Measurements from ENCODE around the gene FARS2.

FARS2 gene

DNA sequence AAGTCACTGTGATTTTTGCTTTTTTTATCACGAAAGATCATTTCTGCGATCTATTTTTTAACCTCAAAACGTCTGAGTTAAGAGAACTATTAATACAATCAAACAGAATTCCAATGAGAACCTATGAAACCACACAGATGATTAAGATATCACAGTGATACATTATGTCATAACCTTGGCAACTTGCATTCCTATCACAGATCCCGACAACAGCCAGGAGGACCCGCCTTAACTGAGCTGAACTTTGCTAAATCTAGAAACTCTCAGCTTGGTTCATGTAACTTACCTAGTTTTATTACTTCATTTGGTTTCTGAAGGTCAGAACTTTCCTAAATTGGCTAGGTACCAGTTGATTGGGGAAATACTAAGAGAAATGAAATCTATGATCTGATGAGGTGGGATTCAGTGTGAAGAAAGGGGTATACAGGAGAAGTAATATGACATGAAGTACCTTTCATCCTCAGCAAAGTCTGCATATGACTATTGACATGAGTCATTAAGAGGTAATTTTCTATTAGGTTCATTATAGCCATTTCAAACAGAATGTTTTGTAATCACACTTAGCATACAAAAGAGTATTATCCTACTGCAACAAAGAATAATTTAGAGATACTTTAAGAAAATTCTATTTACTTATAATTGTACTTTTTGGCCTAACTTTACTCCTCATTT is 11.7 kb upstream of the FARS2 start:
- DNase-seq (ENCODE audit: low read depth), result no peak

- no peak for DNase-seq (ENCODE audit: low read depth)
These were observed 10.9 kb upstream of the FARS2 start for GRCh38 chr6:5250451-5250850.

GRCh38 chr6:5250911-5251310 is 10.4 kb upstream of the FARS2 start:
- DNase-seq (ENCODE audit: low read depth), result no peak

DNA sequence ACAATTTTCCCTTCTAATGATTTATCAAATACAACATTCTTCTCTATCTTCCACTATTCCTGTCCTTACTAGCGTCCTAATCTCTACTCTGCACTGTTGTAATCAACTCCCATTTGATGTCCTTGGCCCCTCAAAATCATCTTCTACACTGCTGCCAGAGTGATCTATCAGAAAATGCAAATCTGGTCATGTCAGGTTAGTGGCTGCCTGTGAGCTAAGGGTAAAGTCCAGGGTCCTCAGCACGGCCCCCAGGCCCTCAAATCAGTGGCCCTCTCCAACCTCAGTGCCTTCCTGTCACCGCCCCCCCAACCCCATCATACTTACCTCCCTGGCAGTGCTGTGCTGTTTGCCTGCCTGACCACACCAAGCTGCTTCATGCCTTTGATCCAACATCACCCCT is 4.4 kb upstream of the FARS2 start:
- DNase-seq (ENCODE audit: low read depth), result no peak

DNA sequence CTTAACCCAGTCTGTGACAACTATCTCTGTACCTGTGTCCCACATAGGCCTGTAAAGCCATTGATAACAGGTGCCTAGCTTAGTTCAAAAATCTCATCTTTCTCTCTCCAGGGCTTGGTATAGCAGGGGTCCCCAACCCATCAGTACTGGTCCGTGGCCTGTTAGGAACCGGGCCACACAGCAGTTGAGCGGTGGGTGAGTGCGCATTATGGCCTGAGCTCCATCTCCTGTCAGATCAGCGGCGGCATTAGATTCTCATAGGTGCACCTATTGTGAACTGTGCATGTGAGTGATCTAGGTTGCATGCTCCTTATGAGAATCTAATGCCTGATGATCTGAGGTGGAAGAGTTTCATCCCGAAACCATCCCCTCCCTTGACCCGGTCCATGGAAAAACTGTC is 3.9 kb upstream of the FARS2 start:
- no peak for DNase-seq (ENCODE audit: low read depth)

DNA sequence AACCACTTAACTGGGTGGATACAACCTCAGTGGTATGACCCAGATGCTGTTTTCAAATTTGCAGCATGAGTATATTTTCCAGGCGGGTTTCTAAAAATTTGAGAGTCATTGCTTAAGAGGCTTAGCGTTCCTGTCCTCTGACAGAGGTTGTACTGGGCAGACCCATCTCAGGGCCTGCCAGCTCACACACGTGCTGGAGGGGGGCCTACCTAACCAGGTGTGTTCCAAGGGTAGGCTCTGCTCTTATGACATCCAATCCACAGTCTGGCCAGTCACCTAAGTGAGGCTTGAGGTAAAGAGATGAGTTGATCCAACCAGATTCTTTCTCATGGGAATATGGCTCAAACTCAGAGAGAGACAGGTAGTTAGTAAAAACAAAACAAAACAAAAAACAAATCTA is 1.9 kb upstream of the FARS2 start:
- DNase-seq (ENCODE audit: low read depth), result no peak

GRCh38 chr6:5260111-5260620 is 1.1 kb upstream of the FARS2 start:
- DNase-seq (ENCODE audit: low read depth), result peak; percentile 68

DNA sequence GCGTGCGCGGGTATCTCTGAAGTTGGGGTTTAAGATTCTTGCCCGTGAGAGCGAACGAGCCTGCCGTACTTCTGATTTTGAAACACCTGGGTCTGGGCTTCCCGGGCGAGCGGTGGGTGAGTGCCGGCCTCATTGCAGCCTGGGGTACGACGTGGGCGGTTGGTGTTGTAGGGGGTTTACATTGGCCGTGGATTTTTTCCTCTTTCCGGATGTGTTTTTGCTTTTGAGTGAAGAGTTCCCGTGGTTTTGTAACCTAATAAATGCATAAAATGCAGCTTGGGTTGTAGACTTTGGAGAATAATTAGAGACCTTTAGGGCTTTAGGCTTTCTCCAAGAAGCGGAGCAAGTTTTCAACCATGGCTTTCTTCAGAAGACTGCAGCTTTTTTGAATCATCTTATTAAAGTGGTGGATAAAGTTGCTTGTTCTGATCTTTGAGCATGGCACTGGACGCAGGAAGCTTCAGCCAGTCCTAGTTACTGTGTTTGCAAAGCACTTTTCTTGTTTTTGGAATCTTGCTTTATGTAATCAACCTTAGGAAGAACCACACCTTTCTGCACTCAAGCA is 314 bp downstream of the FARS2 start:
- DNase-seq (ENCODE audit: low read depth), result no peak

- no peak for DNase-seq (ENCODE audit: low read depth)
These were observed 5.1 kb downstream of the FARS2 start for GRCh38 chr6:5266423-5266822.

- no peak for DNase-seq (ENCODE audit: low read depth)
These were observed 8.9 kb downstream of the FARS2 start for GRCh38 chr6:5270093-5270680.

DNA sequence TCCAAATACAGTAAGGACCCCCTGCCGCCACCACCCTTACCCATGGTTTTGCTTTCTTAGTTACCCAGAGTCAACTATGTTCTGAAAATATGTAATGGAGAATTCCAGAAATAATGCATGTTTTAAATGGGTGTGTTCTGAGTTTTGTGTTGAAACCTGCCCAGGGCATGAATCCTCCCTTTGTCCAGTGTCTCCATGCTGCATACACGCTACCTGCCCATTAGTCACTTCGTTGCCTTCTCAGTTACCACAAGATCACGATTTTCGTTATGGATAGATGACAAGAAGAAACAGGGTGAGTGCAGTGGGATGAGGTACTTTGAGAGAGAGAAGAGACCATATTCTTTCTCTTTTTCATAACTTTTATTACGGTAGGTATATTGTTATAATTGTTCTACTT is 10.6 kb downstream of the FARS2 start:
- DNase-seq (ENCODE audit: low read depth), result no peak

DNA sequence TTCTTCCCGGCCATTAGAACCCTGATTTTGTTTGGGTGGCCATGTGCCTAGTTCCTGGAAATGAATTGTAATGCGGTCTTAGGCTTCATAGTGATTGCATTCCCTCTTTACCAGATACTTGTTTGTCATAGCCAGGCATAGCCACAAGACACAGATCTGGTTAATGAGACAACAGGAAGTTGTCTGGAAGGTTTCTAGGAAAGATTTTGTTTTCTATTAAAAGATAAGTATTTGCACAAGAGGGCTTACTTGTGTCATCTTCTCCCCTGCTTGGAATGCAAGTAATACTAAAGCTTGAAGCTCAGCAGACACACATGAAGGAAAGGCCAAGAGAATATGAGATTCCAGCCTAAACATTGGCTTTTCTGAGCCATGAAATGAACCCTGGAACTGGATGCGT is 12.9 kb downstream of the FARS2 start:
- no peak for DNase-seq (ENCODE audit: low read depth)

DNA sequence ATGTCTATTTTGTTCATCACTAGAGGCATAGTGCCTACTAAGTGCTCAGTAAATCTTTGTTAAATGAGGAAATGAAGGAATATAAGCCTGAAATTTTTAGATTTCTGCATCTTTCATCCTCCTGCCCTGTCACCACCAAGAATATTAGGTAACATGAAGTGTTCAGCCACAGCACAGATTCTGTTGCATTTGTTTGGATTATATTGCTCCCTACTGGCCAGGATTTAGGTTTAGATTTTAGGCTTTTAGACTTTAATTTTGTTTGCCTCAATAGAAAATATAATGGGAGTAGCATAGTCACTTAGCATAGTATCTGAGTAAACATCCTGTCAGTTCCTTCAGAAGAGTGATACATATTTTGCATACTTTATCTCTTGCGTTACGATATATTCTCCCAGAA is 14.2 kb downstream of the FARS2 start:
- DNase-seq (ENCODE audit: low read depth), result no peak

DNA sequence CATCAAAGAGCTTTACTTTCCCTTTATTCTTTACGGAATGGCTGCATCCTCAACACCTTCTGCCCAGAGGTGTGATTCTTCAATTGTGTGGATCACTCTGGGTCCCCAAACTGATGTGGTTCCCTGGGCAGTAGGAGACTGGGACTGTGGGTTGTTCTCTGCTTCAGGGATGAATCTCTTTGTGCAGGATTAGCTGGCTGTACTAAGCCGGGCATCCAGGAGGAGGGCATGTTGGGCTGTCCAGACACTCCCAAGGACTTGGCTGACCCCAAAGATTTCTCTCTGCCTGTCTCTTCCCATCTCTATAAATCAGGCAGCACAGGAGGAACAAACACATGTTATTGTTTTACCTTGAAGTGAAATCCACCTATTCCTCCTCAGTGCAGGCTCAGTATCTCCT is 15.3 kb downstream of the FARS2 start:
- no peak for DNase-seq (ENCODE audit: low read depth)

DNA sequence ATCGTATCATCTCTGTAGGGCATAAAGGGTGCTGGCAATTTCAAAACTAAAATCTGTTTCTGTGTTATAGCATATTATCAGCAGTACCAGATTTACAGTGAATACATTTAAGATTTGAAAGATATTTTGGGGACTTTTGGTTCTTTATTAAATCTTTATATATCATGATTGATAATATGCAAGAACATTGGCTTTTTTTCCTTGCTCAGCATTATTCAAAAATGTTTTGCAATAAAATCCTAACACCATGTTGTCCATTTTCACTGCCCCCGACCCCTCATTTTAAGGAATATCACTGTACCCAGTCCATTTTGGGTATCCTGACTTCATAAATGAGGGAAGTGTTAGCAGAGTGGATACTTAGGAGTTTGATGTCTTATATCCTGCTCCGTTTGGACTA is 16.3 kb downstream of the FARS2 start:
- no peak for DNase-seq (ENCODE audit: low read depth)

DNA sequence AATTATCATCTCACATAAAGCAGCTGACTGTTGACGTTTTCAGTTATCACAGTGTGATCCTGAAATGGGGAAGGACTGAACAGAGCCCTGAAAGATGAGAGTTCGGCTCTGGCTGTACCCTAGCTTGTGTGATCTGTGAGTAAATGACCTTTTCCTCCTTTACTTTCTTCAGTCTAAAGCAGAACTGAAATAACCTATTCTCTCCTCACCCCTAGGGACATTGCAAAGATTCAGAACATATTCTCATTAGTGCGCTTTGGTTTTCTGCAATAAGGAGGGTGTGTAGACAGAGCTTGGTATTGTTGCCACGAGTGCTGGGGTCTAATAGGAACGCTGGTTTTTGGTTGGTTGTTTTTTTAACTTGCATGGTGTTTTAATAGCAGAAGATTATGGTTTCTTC is 16.7 kb downstream of the FARS2 start:
- no peak for DNase-seq (ENCODE audit: low read depth)

GRCh38 chr6:5278565-5279120 is 17.3 kb downstream of the FARS2 start:
- DNase-seq (ENCODE audit: low read depth), result no peak

- no peak for DNase-seq (ENCODE audit: low read depth)
These were observed 18.6 kb downstream of the FARS2 start for GRCh38 chr6:5279891-5280338.

DNA sequence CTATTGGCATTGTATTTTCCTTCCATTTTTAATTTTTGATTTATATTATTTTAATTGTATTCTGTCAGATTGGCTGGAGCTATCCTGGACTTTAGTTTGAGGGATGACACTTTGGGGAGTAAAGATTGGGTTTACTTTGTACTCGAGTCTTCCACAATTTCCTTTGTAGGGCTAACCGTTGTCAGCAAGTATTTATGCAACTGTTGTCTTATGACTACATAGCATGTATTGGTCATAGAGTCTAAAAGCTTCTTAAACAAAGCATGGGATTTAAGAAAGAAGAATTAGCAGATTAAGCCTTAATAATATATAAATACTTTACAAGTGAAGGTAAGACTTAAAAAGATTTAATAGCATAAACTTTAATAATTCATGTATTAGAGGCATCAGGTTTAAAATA is 19.6 kb downstream of the FARS2 start:
- DNase-seq (ENCODE audit: low read depth), result no peak

GRCh38 chr6:5282191-5282623 is 20.9 kb downstream of the FARS2 start:
- DNase-seq (ENCODE audit: low read depth), result no peak

- DNase-seq (ENCODE audit: low read depth), result no peak
These were observed 23.8 kb downstream of the FARS2 start for GRCh38 chr6:5285081-5285480.

DNA sequence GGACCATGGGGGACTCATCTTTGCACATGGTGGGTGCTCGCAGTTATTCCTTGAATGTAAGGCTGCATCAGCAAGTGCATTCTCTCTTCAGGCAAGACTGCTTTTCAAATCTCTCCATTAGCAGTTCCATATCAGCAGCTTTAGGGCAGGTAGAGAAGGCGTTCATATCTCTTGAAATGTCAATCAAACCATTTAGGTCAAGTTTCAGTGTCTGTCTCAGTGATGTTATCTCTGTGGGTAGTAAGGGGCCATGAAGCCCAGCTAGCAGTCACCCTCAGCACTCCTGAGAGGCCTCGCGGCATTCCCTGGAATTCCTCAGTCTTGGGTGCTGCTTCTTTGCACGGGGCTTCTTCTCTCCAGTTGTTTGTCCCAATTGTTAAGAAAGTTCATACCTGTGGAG is 24.2 kb downstream of the FARS2 start:
- no peak for DNase-seq (ENCODE audit: low read depth)

- no peak for DNase-seq (ENCODE audit: low read depth)
These were observed 25.5 kb downstream of the FARS2 start for GRCh38 chr6:5286780-5287179.

Data from T follicular helper cell (primary cell).